ENCODE results near the gene VEZT.

GRCh38 chr12:95238150-95238549 lies 20.5 kb downstream of the VEZT start:
- TF ChIP-seq, protein P1, sequence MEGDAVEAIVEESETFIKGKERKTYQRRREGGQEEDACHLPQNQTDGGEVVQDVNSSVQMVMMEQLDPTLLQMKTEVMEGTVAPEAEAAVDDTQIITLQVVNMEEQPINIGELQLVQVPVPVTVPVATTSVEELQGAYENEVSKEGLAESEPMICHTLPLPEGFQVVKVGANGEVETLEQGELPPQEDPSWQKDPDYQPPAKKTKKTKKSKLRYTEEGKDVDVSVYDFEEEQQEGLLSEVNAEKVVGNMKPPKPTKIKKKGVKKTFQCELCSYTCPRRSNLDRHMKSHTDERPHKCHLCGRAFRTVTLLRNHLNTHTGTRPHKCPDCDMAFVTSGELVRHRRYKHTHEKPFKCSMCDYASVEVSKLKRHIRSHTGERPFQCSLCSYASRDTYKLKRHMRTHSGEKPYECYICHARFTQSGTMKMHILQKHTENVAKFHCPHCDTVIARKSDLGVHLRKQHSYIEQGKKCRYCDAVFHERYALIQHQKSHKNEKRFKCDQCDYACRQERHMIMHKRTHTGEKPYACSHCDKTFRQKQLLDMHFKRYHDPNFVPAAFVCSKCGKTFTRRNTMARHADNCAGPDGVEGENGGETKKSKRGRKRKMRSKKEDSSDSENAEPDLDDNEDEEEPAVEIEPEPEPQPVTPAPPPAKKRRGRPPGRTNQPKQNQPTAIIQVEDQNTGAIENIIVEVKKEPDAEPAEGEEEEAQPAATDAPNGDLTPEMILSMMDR (conservative IDR thresholded peaks at IDR 0.05; ENCODE audit: low read depth, low read length) = no peak
- no peak for TF ChIP-seq EZH2 (IDR thresholded peaks at IDR 0.05; ENCODE audit: borderline replicate concordance, low read depth, low read length, poor library complexity, severe bottlenecking)

Measured in A673 (cell line).